ENCODE results near the gene DGKI.

GRCh38 chr7:137513091-137513490, 333.7 kb downstream of the DGKI start:
- no peak for TF ChIP-seq ZNF184 (tag by site-specific recombination; IDR thresholded peaks at IDR 0.05)
- TF ChIP-seq CTCF (tag by site-specific recombination; IDR thresholded peaks at IDR 0.05): no peak
- no peak for TF ChIP-seq ZNF426 (tag by site-specific recombination; IDR thresholded peaks at IDR 0.05)
- no peak for TF ChIP-seq PRDM4 (tag by site-specific recombination; IDR thresholded peaks at IDR 0.05)
- TF ChIP-seq ATF2 (tag by site-specific recombination; IDR thresholded peaks at IDR 0.05; ENCODE audit: low read depth): no peak
- TF ChIP-seq PBX3 (CRISPR knock-in tag; IDR thresholded peaks at IDR 0.05): no peak
- TF ChIP-seq ZNF747 (tag by site-specific recombination; IDR thresholded peaks at IDR 0.05): no peak
- no peak for TF ChIP-seq BCL11A (tag by site-specific recombination; IDR thresholded peaks at IDR 0.05; ENCODE audit: low read depth)
- TF ChIP-seq RBAK (tag by site-specific recombination; IDR thresholded peaks at IDR 0.05): no peak
